K562 (cell line): ENCODE results near the gene PRDX2. TPM values are rescaled to one million over a fixed set of nuclear protein-coding genes. Genes with fewer than 3 reads are reported as not detected.

Experiments used
- ATF1 ChIP-seq, 2 experiments: fragments of 450-650 bp in 1 of 2; IDR thresholded peaks; 2 replicates each; pipeline ENCODE4 v1.6.1; 2016; ENCODE audit warnings: missing compliant biosample characterization in 1 of 2, missing genetic modification characterization in 1 of 2
- C11orf30 ChIP-seq: fragments of 450-650 bp; IDR thresholded peaks from 2 replicates; pipeline ENCODE4 v1.6.1; 2016; ENCODE audit warnings: low read depth, mild to moderate bottlenecking
- CBX8 ChIP-seq: fragments of 200-600 bp; sonication (generic); IDR thresholded peaks from 2 replicates; pipeline ENCODE4 v1.6.1; 2012; ENCODE audit warnings: borderline replicate concordance, mixed run types, low read depth, mild to moderate bottlenecking, moderate library complexity, mixed read lengths, low read length, control low read depth, inconsistent platforms; ENCODE audit not compliant: poor library complexity, severe bottlenecking; ENCODE audit errors: extremely low read depth
- CTBP1 ChIP-seq: fragments of 450-650 bp; IDR thresholded peaks from 2 replicates; pipeline ENCODE4 v1.6.1; 2016; ENCODE audit warnings: borderline replicate concordance
- EGR1 ChIP-seq: fragments of 450-650 bp; conservative IDR thresholded peaks from 2 replicates; pipeline ENCODE4 v1.6.1; 2017; ENCODE audit warnings: mild to moderate bottlenecking
- FOXJ2 ChIP-seq: fragments of 200-800 bp; sonication (Bioruptor generic); IDR thresholded peaks from 2 replicates; pipeline ENCODE4 v1.6.1; 2016; ENCODE audit warnings: missing genetic modification characterization, missing compliant biosample characterization
- GABPA ChIP-seq: fragments of 200-800 bp; sonication (Bioruptor generic); conservative IDR thresholded peaks from 2 replicates; pipeline ENCODE4 v1.6.1; 2016; ENCODE audit warnings: low read depth, missing genetic modification characterization, missing compliant biosample characterization
- HMGN3 ChIP-seq: IDR thresholded peaks from 2 replicates; pipeline ENCODE4 v1.6.1; 2011; ENCODE audit warnings: borderline replicate concordance, low read depth, mild to moderate bottlenecking, mixed read lengths, low read length; ENCODE audit not compliant: insufficient read length; ENCODE audit errors: extremely low read depth
- L3MBTL2 ChIP-seq: fragments of 450-650 bp; IDR thresholded peaks from 2 replicates; pipeline ENCODE4 v1.6.1; 2016; ENCODE audit warnings: mild to moderate bottlenecking, moderate library complexity
- MECOM ChIP-seq: fragments of 250-450 bp; sonication (Bioruptor Pico); IDR thresholded peaks from 2 replicates; pipeline ENCODE4 v1.8.0; 2022; ENCODE audit warnings: inconsistent platforms
- MYNN ChIP-seq, 2 experiments: sonication (generic); formaldehyde crosslinking in 1 of 2; IDR thresholded peaks; 2 replicates each; pipeline versions ENCODE4 v1.5.0 to v1.6.1; 2016 to 2020; ENCODE audit warnings: antibody characterized with exemption in 1 of 2, missing genetic modification reagents in 1 of 2
- NCOA1 ChIP-seq: fragments of 450-650 bp; IDR thresholded peaks from 2 replicates; pipeline ENCODE4 v1.6.1; 2016; ENCODE audit warnings: low read depth
- NFYB ChIP-seq: IDR thresholded peaks from 2 replicates; pipeline ENCODE4 v1.6.1; 2011; ENCODE audit warnings: mild to moderate bottlenecking, moderate library complexity; ENCODE audit not compliant: insufficient read length; ENCODE audit errors: extremely low read depth
- PHB ChIP-seq: fragments of 250-450 bp; sonication (Bioruptor Pico); IDR thresholded peaks from 2 replicates; pipeline ENCODE4 v1.5.0; 2021
- PHB2 ChIP-seq: fragments of 450-650 bp; IDR thresholded peaks from 2 replicates; pipeline ENCODE4 v1.6.1; 2017; ENCODE audit warnings: low read depth
- POLR2G ChIP-seq: fragments of 200-400 bp; formaldehyde crosslinking; IDR thresholded peaks from 2 replicates; pipeline ENCODE4 v1.6.1; 2017; ENCODE audit warnings: low read depth, mild to moderate bottlenecking, antibody characterized with exemption, low read length, moderate library complexity
- TAF9B ChIP-seq: fragments of 450-650 bp; IDR thresholded peaks from 2 replicates; pipeline ENCODE4 v1.6.1; 2018; ENCODE audit warnings: mild to moderate bottlenecking; ENCODE audit not compliant: partially characterized antibody
- TCF7L2 ChIP-seq: fragments of 150-350 bp; IDR thresholded peaks from 2 replicates; pipeline ENCODE4 v1.6.1; 2016; ENCODE audit warnings: low read depth, mild to moderate bottlenecking, low read length, moderate library complexity
- TRIM24 ChIP-seq, 2 experiments: fragments of 450-650 bp; IDR thresholded peaks; 2 replicates each; pipeline ENCODE4 v1.6.1; 2016
- ZNF140 ChIP-seq: fragments of 250-450 bp; sonication (Bioruptor Pico); IDR thresholded peaks from 2 replicates; pipeline ENCODE4 v1.8.0; 2021; ENCODE audit warnings: moderate library complexity, mild to moderate bottlenecking, inconsistent platforms
- ZNF165 ChIP-seq: fragments of 250-450 bp; sonication (Bioruptor Pico); IDR thresholded peaks from 2 replicates; pipeline ENCODE4 v1.4.0; 2020; ENCODE audit warnings: borderline replicate concordance
- ZNF174 ChIP-seq: fragments of 250-450 bp; sonication (Bioruptor Pico); IDR thresholded peaks from 2 replicates; pipeline ENCODE4 v1.4.0; 2020; ENCODE audit warnings: mild to moderate bottlenecking
- ZNF644 ChIP-seq: fragments of 200-800 bp; sonication (Bioruptor generic); IDR thresholded peaks from 2 replicates; pipeline ENCODE4 v1.6.1; 2016; ENCODE audit warnings: low read depth, missing genetic modification characterization, missing compliant biosample characterization
- polyA plus RNA-seq, 8 experiments: library from polyadenylated mRNA; depleted of rRNA in 4 of 8; stranded (reverse) in 5 of 8; unstranded in 3 of 8; fragments of >200 nt; fragmentation: Nextera tagmentation in 2 of 8; fragmentation: Illumina TruSeq in 1 of 8; extraction: Ambion mirVana in 2 of 8; extraction: Trizol in 1 of 8; gene quantifications; 2 replicates each; pipeline versions ENCODE4 v1.2.1 to v1.2.3, GENCODE V29; 2011 to 2014; ENCODE audit warnings: inconsistent platforms in 1 of 8, missing spikeins in 1 of 8
- total RNA-seq, 7 experiments: library from RNA; depleted of rRNA in 6 of 7; stranded (reverse); fragments of >200 nt in 6 of 7; fragmentation: Illumina TruSeq in 2 of 7; extraction: Trizol in 2 of 7; gene quantifications; 2 replicates each; pipeline versions ENCODE4 v1.2.1 to v1.2.3, GENCODE V29; 2011 to 2021; ENCODE audit warnings: low replicate concordance in 1 of 7
- TF ChIP-seq, protein P1 (sequence below): fragments of 450-650 bp; IDR thresholded peaks from 2 replicates; pipeline ENCODE4 v1.6.1; 2016; ENCODE audit warnings: low read depth, mild to moderate bottlenecking, moderate library complexity
- TF ChIP-seq, protein P2 (sequence below): fragments of 450-650 bp; IDR thresholded peaks from 2 replicates; pipeline ENCODE4 v1.6.1; 2018; ENCODE audit not compliant: partially characterized antibody

Gene PRDX2
- total and polyA plus RNA-seq, 9 of the 15 experiments (the other 6 are each of a cell fraction or from before 2014, with no cell fraction given): 206 to 1,183 (median 415) TPM

DNA sequence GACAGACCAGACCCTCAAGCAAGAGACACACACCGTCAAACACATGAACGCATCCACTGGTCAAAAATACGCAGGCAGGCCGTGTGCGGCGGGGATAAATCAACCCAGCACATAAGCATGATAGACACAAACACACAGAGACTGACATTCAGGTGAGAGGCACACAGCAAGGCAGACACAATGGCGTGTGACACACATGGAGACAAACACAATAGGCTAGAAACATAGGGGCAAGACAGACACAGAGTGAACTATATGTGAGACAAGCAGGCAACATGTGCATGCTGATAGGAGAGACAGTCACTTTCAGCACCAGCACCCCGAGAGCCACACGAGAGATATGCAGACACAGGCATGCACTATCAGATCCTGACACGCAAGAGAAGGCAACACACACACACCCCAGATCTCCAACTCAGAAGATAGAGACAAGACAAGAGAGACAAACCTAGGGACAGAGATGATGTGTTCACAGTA is 17.2 kb downstream of the PRDX2 start (continued):
- TF ChIP-seq TAF9B: no peak
- TF ChIP-seq TCF7L2: no peak
- TF ChIP-seq ATF1 (CRISPR knock-in tag; IDR thresholded peaks at IDR 0.05): no peak
- TF ChIP-seq ATF1 (tag; IDR thresholded peaks at IDR 0.05): peak; percentile 73
- TF ChIP-seq ZNF644 (tag): peak; percentile 60
- TF ChIP-seq NFYB: no peak
- peak; percentile 86; the same call in 1 of the 2 replicates for TF ChIP-seq MYNN (IDR thresholded peaks at IDR 0.05)
- no peak for TF ChIP-seq MYNN (CRISPR knock-in tag; IDR thresholded peaks at IDR 0.05)
- peak; percentile 89; the same call in 1 of the 2 replicates for TF ChIP-seq MECOM
- TF ChIP-seq C11orf30: no peak
- no peak for TF ChIP-seq ZNF165
- 0 out of 2 replicates have a peak, but pooled peaks have one; percentile 13 for TF ChIP-seq GABPA
- TF ChIP-seq ZNF140 (CRISPR knock-in tag): no peak
- no peak for TF ChIP-seq PHB (CRISPR knock-in tag)
- TF ChIP-seq TRIM24 (IDR thresholded peaks at IDR 0.05): peak; percentile 82 to 91
- peak; percentile 80; the same call in 1 of the 2 replicates for TF ChIP-seq CTBP1
- no peak for TF ChIP-seq POLR2G
- no peak for TF ChIP-seq ZNF174 (CRISPR knock-in tag)
- TF ChIP-seq, protein P1, sequence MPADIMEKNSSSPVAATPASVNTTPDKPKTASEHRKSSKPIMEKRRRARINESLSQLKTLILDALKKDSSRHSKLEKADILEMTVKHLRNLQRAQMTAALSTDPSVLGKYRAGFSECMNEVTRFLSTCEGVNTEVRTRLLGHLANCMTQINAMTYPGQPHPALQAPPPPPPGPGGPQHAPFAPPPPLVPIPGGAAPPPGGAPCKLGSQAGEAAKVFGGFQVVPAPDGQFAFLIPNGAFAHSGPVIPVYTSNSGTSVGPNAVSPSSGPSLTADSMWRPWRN: no peak
- no peak for TF ChIP-seq HMGN3
- peak; percentile 82; the same call in 1 of the 2 replicates for TF ChIP-seq NCOA1
- TF ChIP-seq L3MBTL2: peak; percentile 78
- no peak for TF ChIP-seq CBX8
- TF ChIP-seq FOXJ2: peak; percentile 84
- TF ChIP-seq EGR1: no peak
- TF ChIP-seq PHB2: peak; percentile 77
- TF ChIP-seq, protein P2, sequence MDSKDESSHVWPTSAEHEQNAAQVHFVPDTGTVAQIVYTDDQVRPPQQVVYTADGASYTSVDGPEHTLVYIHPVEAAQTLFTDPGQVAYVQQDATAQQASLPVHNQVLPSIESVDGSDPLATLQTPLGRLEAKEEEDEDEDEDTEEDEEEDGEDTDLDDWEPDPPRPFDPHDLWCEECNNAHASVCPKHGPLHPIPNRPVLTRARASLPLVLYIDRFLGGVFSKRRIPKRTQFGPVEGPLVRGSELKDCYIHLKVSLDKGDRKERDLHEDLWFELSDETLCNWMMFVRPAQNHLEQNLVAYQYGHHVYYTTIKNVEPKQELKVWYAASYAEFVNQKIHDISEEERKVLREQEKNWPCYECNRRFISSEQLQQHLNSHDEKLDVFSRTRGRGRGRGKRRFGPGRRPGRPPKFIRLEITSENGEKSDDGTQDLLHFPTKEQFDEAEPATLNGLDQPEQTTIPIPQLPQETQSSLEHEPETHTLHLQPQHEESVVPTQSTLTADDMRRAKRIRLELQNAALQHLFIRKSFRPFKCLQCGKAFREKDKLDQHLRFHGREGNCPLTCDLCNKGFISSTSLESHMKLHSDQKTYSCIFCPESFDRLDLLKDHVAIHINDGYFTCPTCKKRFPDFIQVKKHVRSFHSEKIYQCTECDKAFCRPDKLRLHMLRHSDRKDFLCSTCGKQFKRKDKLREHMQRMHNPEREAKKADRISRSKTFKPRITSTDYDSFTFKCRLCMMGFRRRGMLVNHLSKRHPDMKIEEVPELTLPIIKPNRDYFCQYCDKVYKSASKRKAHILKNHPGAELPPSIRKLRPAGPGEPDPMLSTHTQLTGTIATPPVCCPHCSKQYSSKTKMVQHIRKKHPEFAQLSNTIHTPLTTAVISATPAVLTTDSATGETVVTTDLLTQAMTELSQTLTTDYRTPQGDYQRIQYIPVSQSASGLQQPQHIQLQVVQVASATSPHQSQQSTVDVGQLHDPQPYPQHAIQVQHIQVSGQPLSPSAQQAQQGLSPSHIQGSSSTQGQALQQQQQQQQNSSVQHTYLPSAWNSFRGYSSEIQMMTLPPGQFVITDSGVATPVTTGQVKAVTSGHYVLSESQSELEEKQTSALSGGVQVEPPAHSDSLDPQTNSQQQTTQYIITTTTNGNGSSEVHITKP: peak; percentile 39
